ENCODE results near the gene QRSL1.

DNA sequence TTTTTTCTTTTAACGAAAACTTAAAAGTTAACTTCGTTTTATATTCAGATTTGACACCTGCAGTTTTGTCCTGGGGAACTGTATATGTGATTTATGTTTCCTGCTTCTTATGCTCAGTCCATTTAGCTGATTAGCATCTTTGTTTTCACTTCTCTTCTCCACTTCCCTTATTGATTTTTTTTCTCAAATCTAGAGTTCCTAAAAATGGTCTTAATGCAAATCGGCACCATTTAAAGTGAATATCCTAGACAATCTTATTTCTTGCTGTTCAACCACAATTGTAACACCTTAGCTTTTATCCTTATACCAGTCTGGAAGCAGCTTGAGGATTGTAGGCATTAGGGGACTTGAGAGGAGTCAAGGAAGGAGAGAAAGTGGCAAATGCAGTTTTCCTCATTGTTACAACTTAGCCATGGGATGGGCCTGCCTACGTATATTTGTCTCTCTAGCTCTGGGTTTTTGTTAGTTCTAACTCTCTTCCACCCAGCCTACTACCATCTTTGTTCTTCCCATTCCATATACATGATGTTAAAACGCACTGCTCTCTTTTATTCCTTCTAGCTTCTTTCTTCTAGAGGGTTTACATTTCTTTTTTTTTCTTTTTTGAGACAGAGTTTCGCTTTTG is 8.5 kb downstream of the QRSL1 start:
- TF ChIP-seq, protein P1, sequence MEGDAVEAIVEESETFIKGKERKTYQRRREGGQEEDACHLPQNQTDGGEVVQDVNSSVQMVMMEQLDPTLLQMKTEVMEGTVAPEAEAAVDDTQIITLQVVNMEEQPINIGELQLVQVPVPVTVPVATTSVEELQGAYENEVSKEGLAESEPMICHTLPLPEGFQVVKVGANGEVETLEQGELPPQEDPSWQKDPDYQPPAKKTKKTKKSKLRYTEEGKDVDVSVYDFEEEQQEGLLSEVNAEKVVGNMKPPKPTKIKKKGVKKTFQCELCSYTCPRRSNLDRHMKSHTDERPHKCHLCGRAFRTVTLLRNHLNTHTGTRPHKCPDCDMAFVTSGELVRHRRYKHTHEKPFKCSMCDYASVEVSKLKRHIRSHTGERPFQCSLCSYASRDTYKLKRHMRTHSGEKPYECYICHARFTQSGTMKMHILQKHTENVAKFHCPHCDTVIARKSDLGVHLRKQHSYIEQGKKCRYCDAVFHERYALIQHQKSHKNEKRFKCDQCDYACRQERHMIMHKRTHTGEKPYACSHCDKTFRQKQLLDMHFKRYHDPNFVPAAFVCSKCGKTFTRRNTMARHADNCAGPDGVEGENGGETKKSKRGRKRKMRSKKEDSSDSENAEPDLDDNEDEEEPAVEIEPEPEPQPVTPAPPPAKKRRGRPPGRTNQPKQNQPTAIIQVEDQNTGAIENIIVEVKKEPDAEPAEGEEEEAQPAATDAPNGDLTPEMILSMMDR (IDR thresholded peaks at IDR 0.05), result no peak
- no peak for TF ChIP-seq POLR2A (IDR thresholded peaks at IDR 0.05)

Measured in breast epithelium (tissue), 3 donors.